Lower leg skin (tissue), 3 donors: ENCODE results near the gene DDX51.

Source experiments
- CTCF ChIP-seq, 3 donors: fragments of 450-650 bp; IDR thresholded peaks; one replicate each; pipeline ENCODE4 v1.5.1; 2016; ENCODE audit warnings: antibody characterized with exemption in 3 of 3, mild to moderate bottlenecking in 3 of 3, moderate library complexity in 2 of 3
- POLR2A ChIP-seq, 2 donors: fragments of 450-650 bp; IDR thresholded peaks; one replicate each; pipeline ENCODE4 v1.6.1; 2016 to 2017; ENCODE audit warnings: antibody characterized with exemption in 2 of 2, mild to moderate bottlenecking in 1 of 2, moderate library complexity in 1 of 2

DNA sequence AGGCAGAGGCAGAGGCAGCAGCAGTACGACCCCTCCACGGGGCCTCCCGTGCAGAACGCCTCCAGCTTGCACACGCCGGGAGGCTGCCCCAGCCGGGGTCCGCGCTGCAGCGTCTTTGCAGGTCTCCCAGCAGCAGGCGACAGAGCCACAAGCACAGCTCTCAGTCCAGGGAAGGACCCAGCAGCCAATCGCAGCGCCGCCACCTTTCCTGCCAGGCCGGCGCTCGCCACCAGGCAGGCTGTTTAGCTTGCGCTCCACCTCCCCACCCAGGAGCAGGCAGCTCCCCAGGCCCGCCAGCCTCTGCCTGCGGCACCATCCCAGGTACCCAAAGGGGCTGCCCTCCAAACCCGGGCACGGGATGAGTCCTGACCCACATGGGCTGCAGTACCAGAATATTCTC, 25.2 kb downstream of the DDX51 start:
- TF ChIP-seq CTCF (IDR thresholded peaks at IDR 0.05) (no peak), POLR2A (IDR thresholded peaks at IDR 0.05) (no peak)
